ENCODE results near the gene OR52E2.
"Not testable (repeated sequence)": the region's sequence is repeated elsewhere in the genome, so short reads cannot be mapped to it uniquely, and the experiment has no call there.

OR52E2 gene

DNA sequence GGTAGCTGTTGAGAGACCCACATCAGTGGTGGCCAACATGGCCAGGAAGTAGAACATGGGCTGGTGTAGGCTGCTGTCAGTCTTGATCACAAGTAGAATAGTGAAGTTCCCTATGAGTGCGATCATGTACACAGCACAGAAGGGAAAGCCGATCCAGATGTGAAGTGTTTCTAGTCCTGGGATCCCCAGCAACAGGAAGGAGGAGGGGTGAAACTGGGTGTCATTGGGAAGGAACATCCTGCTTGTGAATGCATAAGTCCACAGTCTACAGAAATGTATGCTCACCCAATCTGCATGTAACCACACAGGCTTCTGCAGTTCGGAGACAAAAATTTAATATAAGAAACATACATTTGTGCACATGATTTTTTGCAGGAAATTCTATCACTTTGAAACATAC, at the start of gene OR52E2:
TSS of gene OR52E2 (minus strand) at position 237 of the 400 bp plus-strand sequence. CDS start at position 237, 0 bp downstream.
- DNase-seq: no peak

DNA sequence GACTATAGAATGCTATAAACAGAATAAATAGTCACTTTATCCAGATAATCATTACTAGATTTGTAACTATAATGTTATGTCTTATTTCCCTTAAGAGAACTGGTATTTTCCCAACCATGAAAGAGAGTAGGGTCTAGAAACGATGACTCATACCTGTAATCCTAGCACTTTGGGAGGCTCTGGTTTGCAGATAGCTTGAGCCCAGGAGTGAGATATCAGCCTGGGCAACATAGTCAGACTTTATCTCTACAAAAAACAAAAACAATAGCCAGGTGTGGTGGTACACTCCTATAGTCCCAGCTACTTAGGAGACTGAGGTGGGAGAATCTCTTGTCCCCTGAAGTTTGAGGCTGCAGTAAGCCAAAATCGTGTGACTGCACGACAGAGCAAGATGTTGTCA, 47.9 kb upstream of the OR52E2 start:
- DNase-seq: no peak

DNA sequence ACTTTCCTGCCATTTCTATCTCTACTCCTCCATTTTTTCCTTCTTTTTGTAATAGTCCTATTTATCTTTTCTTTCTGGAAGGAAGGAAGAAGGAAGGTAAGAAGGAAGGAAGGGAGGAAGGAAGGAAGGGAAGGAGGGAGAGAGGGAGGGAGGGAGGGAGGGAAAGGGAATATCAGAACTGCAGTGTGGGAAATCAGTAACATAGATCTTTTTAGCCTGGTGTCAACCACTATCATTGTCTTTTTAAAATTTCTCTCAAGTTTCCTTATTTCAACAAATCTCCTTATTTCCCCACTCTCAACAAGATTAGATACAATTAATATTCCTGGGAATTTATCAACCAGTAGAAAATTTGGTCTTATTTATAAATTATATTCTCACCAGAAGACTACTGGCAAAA, 43.6 kb upstream of the OR52E2 start:
- DNase-seq: no peak

DNA sequence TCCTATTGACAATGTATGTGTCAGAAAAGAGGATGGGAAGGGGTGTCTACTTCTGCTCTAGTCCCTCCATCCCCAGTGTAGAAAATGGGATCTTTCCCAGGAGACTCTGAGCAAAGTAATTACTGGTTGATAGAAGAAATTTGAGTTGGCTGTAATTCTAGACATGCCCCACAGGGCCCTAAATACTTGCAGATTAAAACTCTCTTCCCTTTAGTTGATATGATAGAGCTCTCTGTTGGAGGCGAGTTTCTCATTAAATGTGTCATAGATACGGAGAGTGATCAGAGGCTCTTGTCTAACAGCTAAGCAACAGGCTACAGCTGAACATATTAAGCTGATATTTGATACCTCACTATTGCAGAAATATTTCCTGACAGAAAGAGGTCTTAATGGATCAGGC, 42.8 kb upstream of the OR52E2 start:
- no peak for DNase-seq

DNA sequence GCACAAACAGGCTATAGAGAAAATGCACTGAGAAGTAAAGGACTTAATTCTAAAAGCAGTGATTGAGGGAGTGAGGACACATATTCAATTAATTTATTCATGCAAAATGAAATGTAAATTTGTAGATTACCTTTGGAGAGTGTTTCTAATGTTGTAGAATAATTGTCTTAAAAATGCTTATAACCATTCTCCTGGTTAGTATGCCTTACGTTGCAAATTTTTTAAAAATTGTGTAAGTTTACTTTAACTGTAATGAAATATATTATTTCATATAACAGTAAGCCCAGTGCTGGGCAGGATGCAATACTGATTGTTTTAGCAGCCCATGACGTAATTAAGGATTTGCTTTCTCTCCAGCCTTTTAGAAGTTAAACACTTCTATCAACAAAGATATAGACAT, 36.6 kb upstream of the OR52E2 start:
- DNase-seq: no peak

DNA sequence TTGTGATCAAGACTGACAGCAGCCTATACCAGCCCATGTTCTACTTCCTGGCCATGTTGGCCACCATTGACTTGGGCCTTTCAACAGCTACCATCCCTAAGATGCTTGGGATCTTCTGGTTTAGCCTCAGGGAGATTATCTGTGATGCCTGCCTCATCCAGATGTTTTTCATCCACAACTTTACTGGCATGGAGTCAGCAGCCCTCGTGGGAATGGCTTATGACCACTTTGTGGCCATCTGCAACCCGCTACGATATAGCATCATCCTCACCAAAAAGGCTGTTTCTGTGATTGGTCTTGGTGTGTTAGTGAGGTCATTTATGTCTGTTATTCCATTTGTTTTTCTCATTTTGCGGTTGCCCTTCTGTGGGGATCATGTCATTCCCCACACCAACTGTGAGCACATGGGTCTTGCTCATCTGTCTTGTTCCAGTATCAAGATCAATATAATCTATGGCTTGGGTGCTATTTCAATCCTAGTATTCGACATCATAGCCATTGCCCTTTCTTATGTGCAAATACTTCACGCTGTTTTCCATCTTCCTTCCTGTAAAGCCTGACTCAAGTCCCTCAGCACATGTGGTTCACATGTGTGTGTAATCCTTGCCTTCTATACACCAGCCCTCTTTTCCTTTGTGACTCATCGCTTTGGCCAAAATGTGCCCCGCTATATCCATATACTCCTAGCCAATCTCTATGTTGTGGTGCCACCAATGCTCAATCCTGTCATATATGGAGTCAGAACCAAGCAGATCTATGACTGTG, 33.6 kb upstream of the OR52E2 start:
- DNase-seq: no peak

DNA sequence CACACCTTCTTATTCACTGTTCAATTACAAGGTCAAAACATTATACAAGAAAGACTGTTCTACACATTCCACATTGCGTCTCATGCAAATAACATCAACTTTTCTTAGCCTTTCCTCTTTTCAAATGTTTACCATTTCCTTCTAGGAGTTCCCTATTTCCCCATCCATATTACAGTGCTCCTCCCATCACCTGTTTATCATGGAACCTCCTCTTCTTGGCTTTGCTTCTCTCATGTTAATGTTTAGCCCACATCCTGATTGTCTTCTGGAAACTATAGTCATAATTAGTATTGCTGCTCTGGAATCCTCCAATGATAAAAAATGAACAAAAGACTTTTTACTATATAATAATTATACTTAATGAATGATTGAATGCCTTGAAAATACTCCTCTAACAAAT, 31.2 kb upstream of the OR52E2 start:
- DNase-seq: no peak

DNA sequence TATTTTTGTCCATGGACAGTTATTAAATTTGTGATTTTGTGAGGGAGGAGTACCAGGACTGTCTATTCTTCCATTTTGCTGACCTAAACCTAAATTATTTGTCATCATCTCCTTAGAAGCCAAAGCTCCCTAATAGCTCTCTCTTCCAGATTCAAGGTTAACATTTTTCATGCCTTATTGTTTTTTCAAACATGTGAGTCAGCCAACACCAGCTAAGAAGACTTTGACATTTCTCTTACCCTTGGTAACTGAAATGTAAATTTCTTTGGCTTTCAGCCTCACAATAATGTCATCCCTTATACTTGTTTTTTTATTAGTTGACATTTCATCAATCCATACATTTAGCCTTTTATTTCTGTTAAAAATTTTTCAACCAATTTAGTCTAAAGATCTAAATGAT, 29.1 kb upstream of the OR52E2 start:
- DNase-seq: no peak

DNA sequence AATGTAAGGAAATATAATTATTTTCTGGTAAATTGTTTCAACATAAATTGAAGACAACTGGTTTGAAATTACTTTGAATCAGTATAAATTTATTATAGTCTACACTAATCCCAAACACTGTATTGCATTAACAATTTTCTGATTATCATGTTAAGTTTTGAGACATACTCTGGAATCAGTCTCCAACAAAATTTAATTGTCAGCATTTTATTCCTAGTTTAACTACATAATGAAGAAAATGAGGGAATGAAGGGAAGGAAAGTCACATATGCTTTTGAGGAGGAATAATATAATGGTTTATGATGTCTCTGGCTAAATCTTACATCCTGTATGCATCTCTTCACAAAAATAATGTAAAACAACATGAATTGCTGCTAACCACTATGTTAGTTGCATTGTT, 24.2 kb upstream of the OR52E2 start:
- DNase-seq: no peak

DNA sequence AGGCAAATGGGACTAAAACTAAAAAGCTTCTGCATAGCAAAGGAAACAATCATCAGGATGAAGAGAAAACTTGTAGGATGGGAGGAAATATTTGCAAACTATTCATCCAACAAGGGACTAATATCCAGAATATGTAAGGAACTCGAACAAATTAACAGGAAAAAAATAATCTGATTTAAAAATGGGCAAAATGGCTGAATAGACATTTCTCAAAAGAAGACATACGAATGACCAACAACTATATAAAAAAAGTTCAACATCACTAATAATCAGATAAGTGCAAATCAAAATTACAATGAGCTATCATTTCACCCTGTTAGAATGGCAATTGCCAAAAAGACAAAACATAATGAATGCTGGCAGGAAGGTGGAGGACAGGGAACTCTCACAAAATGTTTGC, 22.0 kb upstream of the OR52E2 start:
- no peak for DNase-seq

DNA sequence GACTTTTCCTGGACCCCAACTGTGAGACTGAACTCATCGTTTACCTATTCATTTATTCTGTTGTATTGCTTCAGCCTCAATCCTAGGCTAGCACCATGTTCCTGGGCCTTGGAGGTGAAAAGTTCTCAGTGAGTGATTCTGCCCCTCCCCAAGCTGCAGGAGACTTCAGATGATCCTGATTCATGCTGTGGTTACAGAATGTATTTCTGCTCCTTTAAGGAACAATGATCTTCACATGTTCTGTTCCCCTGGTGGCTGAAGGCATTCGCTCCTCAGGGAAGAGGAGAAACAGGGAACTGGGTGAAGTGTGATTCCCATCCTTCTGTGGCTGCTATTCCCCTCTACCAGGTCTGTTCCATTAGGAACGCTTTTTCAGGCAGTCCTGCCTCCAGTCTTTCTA, 12.4 kb upstream of the OR52E2 start:
- no peak for DNase-seq

DNA sequence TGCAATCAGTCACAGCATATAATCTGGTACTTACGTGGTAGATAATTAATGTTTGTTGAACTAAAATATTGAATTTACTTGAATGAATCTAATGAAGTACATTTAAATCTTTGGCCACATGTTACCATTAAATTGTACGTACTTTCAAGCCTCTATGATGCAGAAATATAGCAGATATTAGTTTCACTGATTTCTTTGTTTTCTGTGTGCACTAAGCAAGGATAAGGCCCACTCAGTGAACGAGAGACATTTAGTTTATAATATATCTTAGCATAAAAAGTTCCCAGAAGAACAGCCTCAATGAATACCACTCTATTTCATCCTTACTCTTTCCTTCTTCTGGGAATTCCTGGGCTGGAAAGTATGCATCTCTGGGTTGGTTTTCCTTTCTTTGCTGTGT, 9.8 kb upstream of the OR52E2 start, which contains the start of gene OR52E1:
TSS of gene OR52E1 (plus strand) at position 301 of the 400 bp plus-strand sequence.
- no peak for DNase-seq

DNA sequence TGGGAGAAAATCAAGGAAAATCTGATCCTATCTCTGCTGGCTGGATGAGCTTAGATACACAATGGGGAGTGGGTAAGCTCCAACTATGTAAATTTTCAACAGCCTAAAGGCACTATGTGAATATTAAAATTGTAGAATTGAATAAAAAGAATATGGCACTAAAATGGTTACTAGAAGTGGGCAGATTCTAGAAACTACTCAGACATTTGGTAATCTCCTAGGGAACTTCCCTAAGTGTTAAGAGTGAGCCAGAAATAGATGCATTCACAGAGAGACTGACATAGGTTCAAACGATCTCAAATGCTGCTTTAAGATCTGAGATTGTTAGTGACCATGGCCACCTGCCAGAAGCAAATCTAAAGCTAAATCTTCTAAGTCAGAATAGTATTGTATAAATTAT, 5.6 kb upstream of the OR52E2 start:
- no peak for DNase-seq

DNA sequence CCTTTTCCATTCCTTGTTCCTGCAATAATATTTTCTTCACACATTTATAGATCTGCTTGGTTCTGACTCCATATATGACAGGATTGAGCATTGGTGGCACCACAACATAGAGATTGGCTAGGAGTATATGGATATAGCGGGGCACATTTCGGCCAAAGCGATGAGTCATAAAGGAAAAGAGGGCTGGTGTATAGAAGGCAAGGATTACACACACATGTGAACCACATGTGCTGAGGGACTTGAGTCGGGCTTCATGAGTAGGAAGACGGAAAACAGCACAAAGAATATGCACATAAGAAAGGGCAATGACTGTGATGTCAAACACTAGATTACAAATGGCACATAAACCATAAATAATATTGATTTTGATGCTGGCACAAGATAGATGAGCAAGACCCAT, 748 bp downstream of the OR52E2 start:
- DNase-seq: not testable (repeated sequence)

DNA sequence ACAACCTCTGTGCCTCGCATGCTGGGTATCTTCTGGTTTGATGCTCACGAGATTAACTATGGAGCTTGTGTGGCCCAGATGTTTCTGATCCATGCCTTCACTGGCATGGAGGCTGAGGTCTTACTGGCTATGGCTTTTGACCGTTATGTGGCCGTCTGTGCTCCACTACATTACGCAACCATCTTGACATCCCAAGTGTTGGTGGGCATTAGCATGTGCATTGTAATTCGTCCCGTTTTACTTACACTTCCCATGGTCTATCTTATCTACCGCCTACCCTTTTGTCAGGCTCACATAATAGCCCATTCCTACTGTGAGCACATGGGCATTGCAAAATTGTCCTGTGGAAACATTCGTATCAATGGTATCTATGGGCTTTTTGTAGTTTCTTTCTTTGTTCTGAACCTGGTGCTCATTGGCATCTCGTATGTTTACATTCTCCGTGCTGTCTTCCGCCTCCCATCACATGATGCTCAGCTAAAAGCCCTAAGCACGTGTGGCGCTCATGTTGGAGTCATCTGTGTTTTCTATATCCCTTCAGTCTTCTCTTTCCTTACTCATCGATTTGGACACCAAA, 12.6 kb downstream of the OR52E2 start:
- no peak for DNase-seq

DNA sequence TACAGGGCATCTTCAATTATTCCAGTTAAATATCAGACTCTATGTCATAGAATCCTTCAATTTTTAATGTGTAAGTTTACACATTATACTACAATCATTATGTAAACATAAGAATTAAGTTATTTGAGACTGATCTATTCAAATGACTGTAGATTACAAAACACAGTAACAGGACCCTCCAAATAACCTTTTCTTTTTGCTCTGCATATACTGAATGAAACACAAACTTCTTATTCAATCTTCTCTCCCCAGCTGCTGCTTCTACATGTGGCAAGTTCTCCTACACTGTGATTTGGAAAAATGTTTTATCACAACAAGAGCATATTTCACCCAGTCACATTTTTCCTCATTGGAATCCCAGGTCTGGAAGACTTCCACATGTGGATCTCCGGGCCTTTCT, 13.2 kb downstream of the OR52E2 start, which contains the start of gene OR52J3:
TSS of gene OR52J3 (plus strand) at position 301 of the 400 bp plus-strand sequence. CDS start at position 301, 0 bp downstream.
- no peak for DNase-seq

DNA sequence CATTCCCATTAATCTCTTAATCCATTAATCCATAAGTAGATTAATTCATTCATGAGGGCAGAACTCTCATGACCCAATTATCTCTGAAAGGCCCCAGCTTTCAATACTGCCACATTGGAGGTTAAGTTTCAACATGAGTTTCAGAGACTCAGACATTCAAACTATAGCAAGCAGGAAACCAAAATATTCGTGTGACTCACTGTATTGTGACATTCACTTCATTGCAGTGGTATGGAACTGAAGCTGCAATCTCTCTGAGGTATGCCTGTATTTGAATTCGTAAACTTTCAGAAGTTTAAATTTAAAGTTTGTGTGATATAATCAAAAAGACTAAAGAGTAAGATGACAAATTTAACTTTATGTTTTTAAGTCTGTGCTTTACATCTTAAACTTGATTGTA, 16.0 kb downstream of the OR52E2 start:
- DNase-seq: no peak

DNA sequence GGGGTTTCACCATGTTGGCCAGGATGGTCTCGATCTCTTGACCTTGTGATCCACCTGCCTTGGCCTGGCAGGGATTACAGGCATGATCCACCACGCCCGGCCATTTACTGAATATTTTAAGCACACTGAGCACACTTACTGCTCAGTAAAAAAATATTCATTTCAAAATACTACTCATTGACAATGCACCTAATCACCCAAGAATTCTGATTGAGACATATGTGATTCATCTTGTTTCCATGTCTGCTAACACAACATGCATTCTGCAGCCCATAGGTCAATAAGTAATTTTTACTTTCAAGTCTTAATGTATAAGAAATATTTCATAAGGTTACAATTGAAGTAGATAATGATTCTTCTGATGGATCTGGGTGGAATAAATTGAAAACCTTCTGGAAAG, 17.3 kb downstream of the OR52E2 start:
- no peak for DNase-seq

DNA sequence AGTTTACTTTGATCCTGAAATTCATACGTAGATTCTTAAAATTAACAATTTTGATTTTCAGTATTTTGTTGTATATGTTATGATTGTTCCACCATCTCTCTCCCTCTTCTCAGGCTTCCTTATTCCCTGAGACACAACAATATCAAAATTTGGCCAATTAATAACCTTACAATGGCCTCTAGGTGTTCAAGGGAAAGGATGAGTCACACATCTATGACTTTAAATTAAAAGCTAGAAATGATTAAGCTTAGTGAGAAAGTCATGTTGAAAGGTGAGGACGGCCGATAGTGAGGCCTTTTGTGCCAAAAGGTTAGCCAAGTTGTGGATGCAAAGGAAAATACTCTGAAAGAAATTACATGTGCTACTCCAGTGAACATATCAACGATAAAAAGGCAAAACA, 18.6 kb downstream of the OR52E2 start:
- DNase-seq: no peak

DNA sequence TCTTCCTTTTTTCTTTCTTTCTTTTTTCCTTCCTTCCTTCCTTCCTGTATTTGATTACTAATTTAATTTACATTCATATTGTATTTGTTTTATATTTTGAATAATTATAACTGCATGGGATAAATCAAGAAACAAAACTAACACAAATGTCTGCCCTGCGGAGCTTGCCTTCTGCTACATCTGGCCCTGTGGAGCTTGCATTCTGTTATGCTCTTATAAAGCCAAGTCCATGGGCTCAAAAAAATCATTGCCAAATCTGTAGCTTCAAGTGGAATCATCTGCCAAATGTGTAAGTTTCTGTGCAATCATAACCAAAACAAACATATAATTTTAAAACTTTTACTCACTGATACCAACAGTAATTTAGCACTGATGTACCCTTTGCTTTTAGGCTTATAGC, 21.1 kb downstream of the OR52E2 start:
- DNase-seq: no peak

DNA sequence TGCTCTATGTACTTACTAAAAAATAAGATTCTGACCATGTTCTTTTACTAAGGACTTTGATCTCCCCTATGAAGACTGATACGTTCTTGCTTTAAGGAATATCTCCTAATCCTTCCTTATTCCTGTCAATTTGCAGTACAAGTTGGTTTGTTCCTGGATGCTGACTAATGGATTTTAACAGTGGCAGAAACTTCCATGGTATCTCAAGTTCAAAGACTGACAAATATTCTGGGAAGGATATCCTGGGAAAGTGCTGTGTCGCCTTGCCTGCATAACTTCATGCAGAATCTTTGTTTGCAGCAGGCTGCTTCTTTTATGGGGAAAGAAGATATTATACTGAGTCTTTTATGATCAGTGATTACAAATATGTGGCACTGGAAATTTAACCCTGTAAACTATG, 21.5 kb downstream of the OR52E2 start:
- no peak for DNase-seq

DNA sequence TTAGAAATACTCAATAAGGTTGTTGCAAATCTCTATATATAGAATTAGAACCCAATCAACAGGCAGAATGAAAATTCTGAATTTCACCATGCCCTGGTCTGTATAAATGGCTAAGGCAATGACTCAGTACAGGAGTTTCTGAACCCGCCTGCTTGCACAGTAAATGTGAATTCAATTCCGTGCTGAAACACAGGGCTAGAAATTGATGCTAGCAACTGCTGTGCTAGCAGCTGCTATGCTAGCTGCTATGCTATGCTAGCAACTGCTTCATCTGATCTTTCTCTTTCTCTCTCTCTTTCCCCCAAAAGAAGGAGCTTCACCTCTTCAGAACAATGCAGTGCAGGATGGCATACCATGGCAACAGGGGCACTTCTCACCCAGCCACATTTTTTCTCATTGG, 22.8 kb downstream of the OR52E2 start:
- no peak for DNase-seq

DNA sequence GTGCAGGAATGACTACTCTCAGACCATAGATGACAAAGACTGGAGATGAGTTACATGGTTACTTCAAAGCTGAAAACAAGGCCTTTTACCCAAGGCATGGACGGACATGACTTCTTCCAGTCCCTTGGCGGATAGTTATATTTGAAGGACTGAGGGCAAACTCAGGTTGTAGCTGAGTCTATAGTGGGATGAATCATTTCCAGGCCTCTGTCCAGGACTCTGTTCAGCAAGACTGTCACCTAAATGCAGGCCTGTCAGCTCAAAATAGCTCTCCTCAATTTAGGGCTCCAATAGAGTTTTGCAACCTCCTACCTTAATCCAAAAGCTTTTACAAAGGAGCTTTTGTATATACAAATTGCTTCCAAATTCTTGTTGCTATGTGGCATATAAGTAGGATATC, 37.4 kb downstream of the OR52E2 start:
- DNase-seq: no peak
